Calu3 (cell line): ENCODE results near the gene SYCN. TPM values are rescaled to one million over a fixed set of nuclear protein-coding genes. Genes with fewer than 3 reads are reported as not detected.
A peak's percentile ranks its signal among the peaks of the same experiment; 100 is the strongest.

Source experiments
- BruUV-seq: library from RNA; stranded (reverse); fragments of 400-500 nt; replicated peaks from 2 replicates; lab custom pipeline; 2021; lab: Mats Ljungman, UMichigan
- CTCF ChIA-PET: fragments of 300-600 bp; sonication (Branson Sonifier 250); formaldehyde crosslinking; loops from one replicate; lab custom pipeline; 2022; ENCODE audit warnings: antibody characterized with exemption; lab: Charles Lee
- DNase-seq: peaks from one replicate; pipeline ENCODE4 v3.0.0; 2022
- H3K27ac Mint-ChIP-seq: one replicate; pipeline ENCODE4 v1.8.0; 2022; ENCODE audit warnings: mixed read lengths; ENCODE audit not compliant: unreplicated experiment
- H3K27me3 Mint-ChIP-seq: one replicate; pipeline ENCODE4 v1.8.0; 2022; ENCODE audit warnings: mixed read lengths; ENCODE audit not compliant: unreplicated experiment
- H3K36me3 Mint-ChIP-seq: one replicate; pipeline ENCODE4 v1.8.0; 2022; ENCODE audit warnings: mild to moderate bottlenecking, moderate library complexity, mixed read lengths; ENCODE audit not compliant: insufficient read depth, unreplicated experiment
- H3K4me1 Mint-ChIP-seq: one replicate; pipeline ENCODE4 v1.8.0; 2022; ENCODE audit warnings: mild to moderate bottlenecking, low read depth, mixed read lengths; ENCODE audit not compliant: unreplicated experiment
- H3K4me3 Mint-ChIP-seq: one replicate; pipeline ENCODE4 v1.8.0; 2022; ENCODE audit warnings: mild to moderate bottlenecking, low read depth, moderate library complexity, mixed read lengths; ENCODE audit not compliant: unreplicated experiment
- H3K9me3 Mint-ChIP-seq: one replicate; pipeline ENCODE4 v1.8.0; 2022; ENCODE audit warnings: low read depth, mixed read lengths; ENCODE audit not compliant: unreplicated experiment
- intact Hi-C: fragments of 100-400 bp; cut with micrococcal nuclease; formaldehyde crosslinking; loops from one replicate; pipeline ENCODE4 v1.10.0; 2022; ENCODE audit not compliant: unreplicated experiment
- total RNA-seq: library from RNA; stranded (reverse); gene quantifications from 2 replicates; pipeline ENCODE4 v1.2.3, GENCODE V29; 2022
- TF ChIP-seq, protein P1 (sequence below): fragments of 200-600 bp; IDR thresholded peaks from one replicate; pipeline ENCODE4 v1.8.0; 2022; ENCODE audit warnings: antibody characterized with exemption; ENCODE audit not compliant: unreplicated experiment

SYCN gene
- total RNA-seq, 1 experiment from 2014 or later, result not detected

GRCh38 chr19:39157997-39158389 lies 46.1 kb downstream of the SYCN start:
- Mint-ChIP-seq H3K27me3 (no peaks in the 10 kb centered on the region), H3K9me3 (no peaks in the 10 kb centered on the region), H3K4me1 (peaks cover 75% of the 10 kb centered on the region), H3K27ac (no peak overlapping the region), H3K4me3 (no peak overlapping the region), H3K36me3 (peaks cover 27% of the 10 kb centered on the region)
- no TSS peak for BruUV-seq
- intact Hi-C loops, result no loop called here
- CTCF ChIA-PET, result interaction anchor here (0.6 kb wide), 1 partner anchor 58 kb away, joined by 3 read pairs; no protein-coding TSS in a partner anchor
- TF ChIP-seq, protein P1, sequence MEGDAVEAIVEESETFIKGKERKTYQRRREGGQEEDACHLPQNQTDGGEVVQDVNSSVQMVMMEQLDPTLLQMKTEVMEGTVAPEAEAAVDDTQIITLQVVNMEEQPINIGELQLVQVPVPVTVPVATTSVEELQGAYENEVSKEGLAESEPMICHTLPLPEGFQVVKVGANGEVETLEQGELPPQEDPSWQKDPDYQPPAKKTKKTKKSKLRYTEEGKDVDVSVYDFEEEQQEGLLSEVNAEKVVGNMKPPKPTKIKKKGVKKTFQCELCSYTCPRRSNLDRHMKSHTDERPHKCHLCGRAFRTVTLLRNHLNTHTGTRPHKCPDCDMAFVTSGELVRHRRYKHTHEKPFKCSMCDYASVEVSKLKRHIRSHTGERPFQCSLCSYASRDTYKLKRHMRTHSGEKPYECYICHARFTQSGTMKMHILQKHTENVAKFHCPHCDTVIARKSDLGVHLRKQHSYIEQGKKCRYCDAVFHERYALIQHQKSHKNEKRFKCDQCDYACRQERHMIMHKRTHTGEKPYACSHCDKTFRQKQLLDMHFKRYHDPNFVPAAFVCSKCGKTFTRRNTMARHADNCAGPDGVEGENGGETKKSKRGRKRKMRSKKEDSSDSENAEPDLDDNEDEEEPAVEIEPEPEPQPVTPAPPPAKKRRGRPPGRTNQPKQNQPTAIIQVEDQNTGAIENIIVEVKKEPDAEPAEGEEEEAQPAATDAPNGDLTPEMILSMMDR, result no peak
- DNase-seq, result no peak

GRCh38 chr19:39157275-39157996 lies 46.6 kb downstream of the SYCN start:
- TF ChIP-seq, protein P1, result no peak
- Mint-ChIP-seq H3K27me3 (no peaks in the 10 kb centered on the region), H3K9me3 (no peaks in the 10 kb centered on the region), H3K27ac (peak overlapping the region; percentile 66), H3K4me3 (peak overlapping the region; percentile 61), H3K4me1 (peaks cover 70% of the 10 kb centered on the region), H3K36me3 (peaks cover 27% of the 10 kb centered on the region)
- intact Hi-C loops, result no loop called here
- DNase-seq, result no peak
- BruUV-seq, result no TSS peak
- CTCF ChIA-PET, result interaction anchor here (0.5 kb wide), 1 partner anchor 12 kb away, joined by 8 read pairs; no protein-coding TSS in a partner anchor

DNA sequence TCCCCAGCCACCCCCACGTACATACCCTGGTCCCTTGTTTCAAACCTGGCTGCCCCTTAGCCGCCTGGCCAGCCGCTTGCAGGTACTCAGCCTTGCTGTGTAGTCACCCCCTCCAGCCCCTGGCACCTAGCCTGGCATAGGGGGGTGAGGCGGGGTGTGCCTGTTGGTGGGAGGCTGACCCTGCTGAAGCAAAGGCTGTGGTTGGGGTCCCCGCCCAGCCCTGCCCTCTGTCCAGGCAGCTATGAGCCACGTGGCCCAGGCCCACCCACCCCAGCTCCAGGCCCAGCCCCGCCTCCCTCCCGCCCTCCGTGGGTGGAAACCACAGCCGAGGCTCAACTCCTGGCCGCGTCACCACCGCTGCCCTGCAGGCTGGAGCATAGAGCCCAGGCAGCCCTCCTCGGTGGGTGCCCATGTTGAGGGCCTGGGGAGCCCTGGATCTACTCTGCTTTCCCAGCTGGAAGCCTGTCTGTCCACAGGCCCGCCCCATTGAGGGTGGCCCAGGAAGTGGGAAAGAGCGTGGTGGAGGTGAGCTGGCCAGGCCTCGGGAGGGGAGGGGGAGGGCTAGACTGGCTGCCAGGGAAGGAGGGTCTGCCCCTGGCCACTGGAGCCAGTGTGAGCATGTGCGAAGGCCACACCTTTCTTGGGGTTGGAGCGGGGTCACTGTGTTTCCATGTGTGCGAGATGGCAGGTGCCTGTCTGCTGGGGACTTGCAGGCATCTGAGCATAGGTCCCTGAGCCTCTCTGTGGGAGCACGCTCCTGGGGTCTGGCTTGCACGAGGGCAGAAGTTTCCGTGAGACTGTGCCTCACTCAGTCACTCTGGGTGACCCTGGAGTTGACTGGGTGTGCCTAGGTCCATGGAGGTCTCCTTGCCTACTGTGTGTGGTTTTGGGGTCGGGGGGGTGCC lies 47.5 kb downstream of the SYCN start:
- intact Hi-C loops, result no loop called here
- Mint-ChIP-seq H3K4me1 (peaks cover 67% of the 10 kb centered on the region), H3K4me3 (peak overlapping the region; percentile 61), H3K36me3 (peaks cover 27% of the 10 kb centered on the region), H3K27me3 (no peaks in the 10 kb centered on the region), H3K9me3 (no peaks in the 10 kb centered on the region), H3K27ac (peak overlapping the region; percentile 66)
- no TSS peak for BruUV-seq
- DNase-seq, result peak; percentile 55
- TF ChIP-seq, protein P1, result no peak
- CTCF ChIA-PET, result interaction anchor here (0.5 to 1.4 kb wide), 5 partner anchors 10 to 891 kb away, joined by 3 to 8 read pairs (median 6); no protein-coding TSS in a partner anchor

DNA sequence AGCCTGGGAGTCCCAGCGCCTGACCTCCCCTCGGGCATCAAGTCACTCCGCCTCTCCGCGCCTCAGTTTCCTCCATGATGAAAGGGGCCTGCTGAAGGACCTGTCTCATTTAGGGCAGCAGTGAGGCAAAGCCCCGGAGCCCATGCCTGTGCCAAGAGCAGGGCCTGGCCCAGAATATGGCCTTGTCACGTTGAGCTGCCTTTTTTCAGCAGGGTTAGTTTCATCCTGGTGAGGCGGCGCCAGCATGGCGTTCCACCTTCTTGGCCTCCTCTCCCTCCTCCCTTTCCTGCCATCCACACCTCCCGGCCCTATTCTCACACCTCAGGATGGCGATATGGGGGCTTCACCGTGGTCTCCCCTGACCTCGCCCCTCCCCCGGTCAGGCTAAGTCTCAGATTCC lies 48.3 kb downstream of the SYCN start:
- no TSS peak for BruUV-seq
- DNase-seq, result no peak
- CTCF ChIA-PET, result interaction anchor here (1.0 to 1.4 kb wide), 2 partner anchors 11 to 19 kb away, joined by 3 to 4 read pairs; no protein-coding TSS in a partner anchor
- Mint-ChIP-seq H3K36me3 (peaks cover 31% of the 10 kb centered on the region), H3K4me3 (peak overlapping the region; percentile 61), H3K27me3 (no peaks in the 10 kb centered on the region), H3K9me3 (no peaks in the 10 kb centered on the region), H3K4me1 (peaks cover 66% of the 10 kb centered on the region), H3K27ac (peak overlapping the region; percentile 66)
- TF ChIP-seq, protein P1, result no peak
- intact Hi-C loops, result no loop called here
